H1 (cell line): Measurements from ENCODE around the gene VSIG10L. TPM values are rescaled to one million over a fixed set of nuclear protein-coding genes. Genes with fewer than 3 reads are reported as not detected.

Experiments
- CTCF ChIA-PET: fragments of 300-600 bp; sonication (Branson Sonifier 250); formaldehyde crosslinking; loops from one replicate; lab custom pipeline; 2021; ENCODE audit not compliant: partially characterized antibody; lab: Charles Lee
- POLR2A ChIA-PET: fragments of 300-600 bp; sonication (Branson Sonifier 250); formaldehyde crosslinking; loops from one replicate; lab custom pipeline; 2021; ENCODE audit warnings: inconsistent platforms; ENCODE audit not compliant: partially characterized antibody; lab: Charles Lee
- DNase-seq, 2 experiments: peaks; one replicate each; pipeline versions ENCODE4 v3.0.0 to v3.0.0-alpha.2; 2010 to 2022; ENCODE audit warnings: low spot score in 2 of 2, low read depth in 1 of 2, mixed read lengths in 1 of 2
- FAIRE-seq: peaks from 2 replicates; lab custom pipeline; 2011; peaks lifted over from hg19 to GRCh38; lab: Jason Lieb, UNC
- H2AFZ ChIP-seq: 2 replicates; pipeline ENCODE4 v1.8.1; 2012; ENCODE audit warnings: low read length, inconsistent platforms
- H2AK5ac ChIP-seq: 2 replicates; pipeline ENCODE4 v1.6.1; 2013; ENCODE audit warnings: low read depth, low read length
- H2BK120ac ChIP-seq: replicated peaks from 2 replicates; pipeline ENCODE3; 2013; ENCODE audit warnings: low read depth, low read length, inconsistent platforms
- H2BK12ac ChIP-seq: 2 replicates; pipeline ENCODE4 v1.6.1; 2013; ENCODE audit warnings: low read depth, low read length
- H2BK15ac ChIP-seq: 2 replicates; pipeline ENCODE4 v1.6.1; 2013; ENCODE audit warnings: low read length
- H2BK20ac ChIP-seq: 2 replicates; pipeline ENCODE4 v1.6.1; 2013; ENCODE audit warnings: low read length
- H2BK5ac ChIP-seq: 2 replicates; pipeline ENCODE4 v1.6.1; 2013; ENCODE audit warnings: low read depth, low read length
- H3K14ac ChIP-seq: 2 replicates; pipeline ENCODE4 v1.6.1; 2013; ENCODE audit warnings: inconsistent platforms; ENCODE audit not compliant: insufficient read length
- H3K18ac ChIP-seq: 2 replicates; pipeline ENCODE4 v1.6.1; 2013; ENCODE audit warnings: low read length; ENCODE audit errors: extremely low read depth
- H3K23ac ChIP-seq: 2 replicates; pipeline ENCODE4 v1.6.1; 2013; ENCODE audit warnings: inconsistent platforms; ENCODE audit not compliant: insufficient read length
- H3K23me2 ChIP-seq: 2 replicates; pipeline ENCODE4 v1.6.1; 2013; ENCODE audit warnings: low read depth, low read length
- H3K27ac ChIP-seq: 2 replicates; pipeline ENCODE4 v1.6.1; 2011; ENCODE audit warnings: low read depth, low read length, inconsistent platforms
- H3K27me3 ChIP-seq, 4 experiments: replicated peaks in 1 of 4; 1 replicate in 1 of 4; 2 replicates in 3 of 4; pipeline versions ENCODE4 v1.6.1 to v1.8.1; 2011 to 2013; ENCODE audit warnings: low read length in 3 of 4, mild to moderate bottlenecking in 3 of 4, inconsistent platforms in 2 of 4, mixed read lengths in 2 of 4, moderate library complexity in 1 of 4; ENCODE audit not compliant: control insufficient read depth in 3 of 4, insufficient read depth in 3 of 4; ENCODE audit errors: extremely low read depth in 1 of 4
- H3K36me3 ChIP-seq, 4 experiments: 2 replicates each; pipeline versions ENCODE4 v1.6.1 to v1.8.1; 2011 to 2013; ENCODE audit warnings: mild to moderate bottlenecking in 4 of 4, low read length in 3 of 4, moderate library complexity in 2 of 4, control low read depth in 1 of 4, inconsistent platforms in 1 of 4; ENCODE audit not compliant: insufficient read depth in 4 of 4, control insufficient read depth in 2 of 4
- H3K4ac ChIP-seq: replicated peaks from 2 replicates; pipeline ENCODE3; 2013; ENCODE audit warnings: low read length, low read depth, mixed read lengths, inconsistent platforms; ENCODE audit not compliant: insufficient read length
- H3K4me1 ChIP-seq, 4 experiments: replicated peaks in 1 of 4; 1 replicate in 1 of 4; 2 replicates in 3 of 4; pipeline versions ENCODE4 v1.6.1 to v1.8.1; 2011 to 2013; ENCODE audit warnings: low read length in 3 of 4, inconsistent platforms in 2 of 4, mixed read lengths in 1 of 4; ENCODE audit not compliant: insufficient read depth in 4 of 4, control insufficient read depth in 3 of 4
- H3K4me2 ChIP-seq, 2 experiments: 2 replicates each; pipeline versions ENCODE4 v1.6.1 to v1.8.1; 2011 to 2013; ENCODE audit warnings: low read depth in 2 of 2, low read length in 2 of 2, control low read depth in 1 of 2, inconsistent platforms in 1 of 2, mild to moderate bottlenecking in 1 of 2; ENCODE audit not compliant: insufficient read depth in 1 of 2
- H3K4me3 ChIP-seq, 4 experiments: fragments of 200-600, 300-600 bp in 1 of 4; sonication (generic), shearing (Covaris generic), sonication (Bioruptor Twin) in 1 of 4; 2 replicates each; pipeline versions ENCODE4 v1.5.1 to v1.8.1; 2011 to 2016; ENCODE audit warnings: low read length in 4 of 4, low read depth in 3 of 4, control low read depth in 2 of 4, inconsistent platforms in 2 of 4, mild to moderate bottlenecking in 2 of 4, mixed read lengths in 1 of 4, moderate library complexity in 1 of 4; ENCODE audit not compliant: insufficient read depth in 2 of 4; ENCODE audit errors: extremely low read depth in 1 of 4
- H3K56ac ChIP-seq: replicated peaks from 2 replicates; pipeline ENCODE3; 2013; ENCODE audit warnings: low read depth, mild to moderate bottlenecking, mixed read lengths, low read length, inconsistent platforms; ENCODE audit not compliant: insufficient read length
- H3K79me1 ChIP-seq: 2 replicates; pipeline ENCODE4 v1.6.1; 2013; ENCODE audit warnings: low read depth, low read length, control low read depth
- H3K79me2 ChIP-seq, 2 experiments: 2 replicates each; pipeline versions ENCODE4 v1.6.1 to v1.8.1; 2012 to 2013; ENCODE audit warnings: low read length in 2 of 2, mild to moderate bottlenecking in 2 of 2, inconsistent platforms in 1 of 2; ENCODE audit not compliant: insufficient read depth in 2 of 2, control insufficient read depth in 1 of 2
- H3K9ac ChIP-seq, 4 experiments: replicated peaks in 1 of 4; 1 replicate in 1 of 4; 2 replicates in 3 of 4; pipeline versions ENCODE4 v1.6.1 to v1.8.1; 2011 to 2013; ENCODE audit warnings: low read depth in 3 of 4, low read length in 3 of 4, control low read depth in 2 of 4, mild to moderate bottlenecking in 2 of 4, moderate library complexity in 2 of 4, inconsistent platforms in 1 of 4; ENCODE audit errors: extremely low read depth in 1 of 4
- H3K9me3 ChIP-seq, 2 experiments: 2 replicates each; pipeline versions ENCODE4 v1.6.1 to v1.8.1; 2012 to 2013; ENCODE audit warnings: mild to moderate bottlenecking in 2 of 2, moderate library complexity in 2 of 2, control low read depth in 1 of 2, inconsistent platforms in 1 of 2, low read depth in 1 of 2, low read length in 1 of 2, mixed read lengths in 1 of 2; ENCODE audit not compliant: insufficient read depth in 2 of 2
- H4K20me1 ChIP-seq, 2 experiments: replicated peaks in 1 of 2; 2 replicates each; pipeline versions ENCODE3 to v1.8.1; 2011 to 2013; ENCODE audit warnings: inconsistent platforms in 2 of 2, low read length in 2 of 2, mild to moderate bottlenecking in 1 of 2; ENCODE audit not compliant: insufficient read depth in 2 of 2, control insufficient read depth in 1 of 2
- H4K5ac ChIP-seq: 2 replicates; pipeline ENCODE4 v1.6.1; 2013; ENCODE audit warnings: low read length, low read depth, mixed read lengths, inconsistent platforms; ENCODE audit not compliant: insufficient read length
- H4K8ac ChIP-seq: 2 replicates; pipeline ENCODE4 v1.8.0; 2013; ENCODE audit warnings: mild to moderate bottlenecking, moderate library complexity, low read length, inconsistent platforms; ENCODE audit not compliant: insufficient read depth; ENCODE audit errors: extremely low read depth
- H4K91ac ChIP-seq: replicated peaks from 2 replicates; pipeline ENCODE3; 2013; ENCODE audit warnings: low read length, mixed read lengths, inconsistent platforms; ENCODE audit not compliant: insufficient read length
- EZH2 ChIP-seq: fragments of 200-600 bp; sonication (generic); IDR thresholded peaks from 2 replicates; pipeline ENCODE4 v1.7.1; 2012; ENCODE audit warnings: low read depth, mild to moderate bottlenecking, moderate library complexity, low read length, inconsistent platforms; ENCODE audit not compliant: severe bottlenecking
- FOSL1 ChIP-seq: IDR thresholded peaks from 2 replicates; pipeline ENCODE4 v1.6.1; 2011; ENCODE audit warnings: mild to moderate bottlenecking, low read depth, low read length, moderate library complexity; ENCODE audit not compliant: insufficient read depth
- JUND ChIP-seq: IDR thresholded peaks from 2 replicates; pipeline ENCODE4 v1.6.1; 2011; ENCODE audit warnings: mild to moderate bottlenecking, improper control_type of control experiment, low read length
- MAFK ChIP-seq: IDR thresholded peaks from 2 replicates; pipeline ENCODE4 v1.6.1; 2012; ENCODE audit warnings: low read depth, mild to moderate bottlenecking, improper control_type of control experiment, low read length
- POU5F1 ChIP-seq: IDR thresholded peaks from 2 replicates; pipeline ENCODE4 v1.6.1; 2011; ENCODE audit warnings: low read depth, mild to moderate bottlenecking, low read length, moderate library complexity
- RFX5 ChIP-seq: IDR thresholded peaks from 2 replicates; pipeline ENCODE4 v1.6.1; 2011; ENCODE audit warnings: low read depth, low read length, improper control_type of control experiment, borderline replicate concordance
- RNF2 ChIP-seq: fragments of 200-900, 300-1000 bp; sonication (generic); IDR thresholded peaks from 2 replicates; pipeline ENCODE4 v1.7.1; 2016; ENCODE audit warnings: borderline replicate concordance, low read depth, mild to moderate bottlenecking, antibody characterized with exemption, low read length; ENCODE audit not compliant: poor library complexity, severe bottlenecking; ENCODE audit errors: missing control alignments
- SAP30 ChIP-seq: fragments of 300-600 bp; sonication (generic); IDR thresholded peaks from 2 replicates; pipeline ENCODE4 v1.7.1; 2012; ENCODE audit warnings: low read length, moderate library complexity, mild to moderate bottlenecking, inconsistent platforms; ENCODE audit not compliant: insufficient read depth, insufficient replicate concordance
- SIRT6 ChIP-seq: IDR thresholded peaks from one replicate; pipeline ENCODE4 v1.7.1; 2012; ENCODE audit warnings: low read length, inconsistent platforms
- SP2 ChIP-seq: IDR thresholded peaks from 2 replicates; pipeline ENCODE4 v1.6.1; 2012; ENCODE audit warnings: mild to moderate bottlenecking, low read length, inconsistent platforms
- TEAD4 ChIP-seq: IDR thresholded peaks from 2 replicates; pipeline ENCODE4 v1.6.1; 2012; ENCODE audit warnings: low read depth, low read length, inconsistent platforms, mixed read lengths
- WGBS, 2 experiments: shearing (Covaris generic) in 1 of 2; methylation state at CpG; one replicate each; pipeline versions ENCODE4 v1.1.6 to v1.1.7; 2013 to 2015; ENCODE audit warnings: low lambda C conversion rate in 2 of 2, mixed read lengths in 2 of 2, inconsistent platforms in 1 of 2, low coverage in 1 of 2, missing lambda C conversion rate in 1 of 2; ENCODE audit not compliant: insufficient replicate concordance in 2 of 2, insufficient coverage in 1 of 2, insufficient read length in 1 of 2; ENCODE audit errors: extremely low coverage in 1 of 2, missing lambda C conversion rate in 1 of 2; 5-methylcytosine and 5-hydroxymethylcytosine counted together
- polyA plus RNA-seq, 7 experiments: library from polyadenylated mRNA; depleted of rRNA in 3 of 7; stranded (reverse) in 5 of 7; unstranded in 2 of 7; fragments of >200 nt in 5 of 7; fragments of 200-250 nt in 2 of 7; gene quantifications; 1 replicate in 5 of 7; 2 replicates in 1 of 7; 4 replicates in 1 of 7; pipeline versions ENCODE4 v1.2.1 to v1.2.3, GENCODE V29; 2011 to 2013; ENCODE audit warnings: missing spikeins in 2 of 7, mixed read lengths in 2 of 7
- total RNA-seq: library from RNA; stranded (reverse); fragmentation: NEBNext Ultra II Directional; extraction: Animal tissue kit (Norgen Biotek cat#: 25700); gene quantifications from 2 replicates; pipeline ENCODE4 v1.2.1, GENCODE V29; 2021
- TF ChIP-seq, protein P1 (sequence below): IDR thresholded peaks from 2 replicates; pipeline ENCODE4 v1.6.1; 2011; ENCODE audit warnings: low read depth, mild to moderate bottlenecking, low read length; ENCODE audit not compliant: insufficient read depth

The VSIG10L gene
- total and polyA plus RNA-seq, 2 of the 8 experiments (the other 6 are each of a cell fraction or from before 2014, with no cell fraction given) = 10.3 to 10.4 TPM

DNA sequence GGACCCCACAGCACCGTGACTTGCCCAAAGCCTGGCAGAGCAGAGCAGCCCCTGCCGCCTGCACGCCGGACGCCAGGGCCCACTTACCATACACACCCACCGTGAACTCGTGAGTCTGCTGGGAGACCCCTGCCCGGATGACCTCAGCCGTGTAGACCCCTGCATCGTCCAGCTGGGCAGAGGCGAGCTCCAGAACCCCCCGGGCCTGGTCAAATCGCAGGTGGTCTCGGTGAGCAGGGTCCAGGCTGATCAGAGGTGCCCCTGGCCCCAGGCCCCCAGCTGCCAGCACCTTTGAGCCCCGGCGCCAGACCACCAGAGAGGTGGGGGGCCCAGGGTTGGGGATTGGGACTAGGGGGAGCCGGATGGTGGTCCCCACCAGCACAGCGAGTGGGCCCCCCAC lies 873 bp downstream of the VSIG10L start:
- no peak overlapping the region; the same call in 1 of the 2 replicates for H4K8ac ChIP-seq
- H3K56ac ChIP-seq = no peak overlapping the region
- H3K14ac ChIP-seq = no peak overlapping the region
- WGBS, 2 experiments = 88% methylated on average over 17 of the region's 18 CpGs; no CpG with 5 or more reads in 1 of the 2 experiments
- no peak overlapping the region for H3K4ac ChIP-seq
- peak overlapping the region; percentile 65 to 83 for H3K4me2 ChIP-seq
- H3K23me2 ChIP-seq = peaks cover 13% of the 10 kb centered on the region
- CTCF ChIA-PET = interaction anchor here (0.6 to 4.9 kb wide), 11 partner anchors 10 to 97 kb away, joined by 3 to 42 read pairs (median 4); partner anchors contain the start of gene CLDND2
- H4K91ac ChIP-seq = peak overlapping the region; percentile 80
- H2BK120ac ChIP-seq = no peak overlapping the region
- H3K27ac ChIP-seq = no peak overlapping the region
- H3K4me3 ChIP-seq = peak overlapping the region in 1 of 4 experiments; percentile 72; a peak in 2 of 8 replicates
- H3K27me3 ChIP-seq = peaks cover 0 to 18% (median 11%) of the 10 kb centered on the region in 4 experiments; a peak in 5 of 7 replicates
- H3K9ac ChIP-seq = no peak overlapping the region
- H2AK5ac ChIP-seq = no peak overlapping the region
- no peaks in the 10 kb centered on the region for H3K79me2 ChIP-seq
- POLR2A ChIA-PET = interaction anchor here (0.8 to 3.9 kb wide), 9 partner anchors 8 to 49 kb away, joined by 3 to 19 read pairs (median 7); partner anchors contain the start of genes C19orf84 and ETFB
- H3K79me1 ChIP-seq = no peaks in the 10 kb centered on the region
- H2BK5ac ChIP-seq = no peak overlapping the region; the same call in 1 of the 2 replicates
- no peaks in the 10 kb centered on the region for H3K9me3 ChIP-seq
- no peaks in the 10 kb centered on the region for H4K20me1 ChIP-seq
- H3K4me1 ChIP-seq = peaks cover 0 to 20% (median 16%) of the 10 kb centered on the region in 4 experiments; a peak in 6 of 7 replicates
- 0 out of 2 replicates have a peak overlapping the region, but pooled peaks have one; percentile 29 for H2BK15ac ChIP-seq
- H3K18ac ChIP-seq = peak overlapping the region; percentile 9; the same call in 1 of the 2 replicates
- H3K23ac ChIP-seq = no peak overlapping the region
- DNase-seq (no peak), FAIRE-seq (no peak)
- H2AFZ ChIP-seq = no peak overlapping the region
- no peaks in the 10 kb centered on the region; a peak in 1 of 8 replicates for H3K36me3 ChIP-seq
- H2BK20ac ChIP-seq = no peak overlapping the region
- H4K5ac ChIP-seq = no peak overlapping the region
- peak overlapping the region; percentile 17; the same call in 1 of the 2 replicates for H2BK12ac ChIP-seq
- TF ChIP-seq TEAD4 (no peak), SP2 (no peak), JUND (no peak), MAFK (no peak), EZH2 (no peak), RFX5 (no peak), FOSL1 (no peak), SAP30 (no peak), POU5F1 (no peak), RNF2 (no peak), SIRT6 (no peak)
- TF ChIP-seq, protein P1, sequence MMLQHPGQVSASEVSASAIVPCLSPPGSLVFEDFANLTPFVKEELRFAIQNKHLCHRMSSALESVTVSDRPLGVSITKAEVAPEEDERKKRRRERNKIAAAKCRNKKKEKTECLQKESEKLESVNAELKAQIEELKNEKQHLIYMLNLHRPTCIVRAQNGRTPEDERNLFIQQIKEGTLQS = no peak
